GM12878 (cell line): ENCODE results near the gene CSTPP1. TPM values are rescaled to one million over a fixed set of nuclear protein-coding genes. Genes with fewer than 3 reads are reported as not detected.

Experiments
- DPF2 ChIP-seq: fragments of 450-650 bp; IDR thresholded peaks from 2 replicates; pipeline ENCODE4 v1.6.1; 2017; ENCODE audit warnings: mild to moderate bottlenecking
- EP300 ChIP-seq, 2 experiments: fragments of 150-350 bp in 1 of 2; IDR thresholded peaks; 2 replicates each; pipeline ENCODE4 v1.6.1; 2011 to 2012; ENCODE audit warnings: low read depth in 2 of 2, low read length in 2 of 2, borderline replicate concordance in 1 of 2, improper control_type of control experiment in 1 of 2, inconsistent platforms in 1 of 2; ENCODE audit not compliant: control insufficient read depth in 1 of 2
- ETV6 ChIP-seq, 2 experiments: fragments of 450-650 bp in 1 of 2; IDR thresholded peaks in 1 of 2; conservative IDR thresholded peaks in 1 of 2; 2 replicates each; pipeline ENCODE4 v1.6.1; 2014; ENCODE audit warnings: antibody characterized with exemption in 1 of 2, borderline replicate concordance in 1 of 2, low read depth in 1 of 2, mild to moderate bottlenecking in 1 of 2, moderate library complexity in 1 of 2
- HCFC1 ChIP-seq: fragments of 150-350 bp; IDR thresholded peaks from 2 replicates; pipeline ENCODE4 v1.6.1; 2014; ENCODE audit warnings: low read length
- KDM1A ChIP-seq: fragments of 200-600 bp; sonication (generic); IDR thresholded peaks from 2 replicates; pipeline ENCODE4 v1.6.1; 2016; ENCODE audit warnings: borderline replicate concordance
- NFXL1 ChIP-seq: fragments of 450-650 bp; IDR thresholded peaks from 2 replicates; pipeline ENCODE4 v1.6.1; 2017; ENCODE audit warnings: antibody characterized with exemption, mild to moderate bottlenecking, borderline replicate concordance
- NRF1 ChIP-seq: conservative IDR thresholded peaks from 2 replicates; pipeline ENCODE4 v1.6.1; 2011; ENCODE audit warnings: mild to moderate bottlenecking, low read depth, low read length, improper control_type of control experiment
- PAX8 ChIP-seq: fragments of 450-650 bp; IDR thresholded peaks from 2 replicates; pipeline ENCODE4 v1.6.1; 2017; ENCODE audit warnings: mild to moderate bottlenecking, moderate library complexity
- RB1 ChIP-seq: fragments of 450-650 bp; formaldehyde crosslinking; IDR thresholded peaks from 2 replicates; pipeline ENCODE4 v1.6.1; 2017; ENCODE audit warnings: mild to moderate bottlenecking, borderline replicate concordance
- RELA ChIP-seq: fragments of 450-650 bp; IDR thresholded peaks from 2 replicates; pipeline ENCODE4 v1.8.0; 2014; ENCODE audit warnings: borderline replicate concordance; ENCODE audit not compliant: partially characterized antibody
- SMARCA5 ChIP-seq: fragments of 450-650 bp; IDR thresholded peaks from 2 replicates; pipeline ENCODE4 v1.6.1; 2017; ENCODE audit warnings: mild to moderate bottlenecking
- SPI1 ChIP-seq: IDR thresholded peaks from 2 replicates; pipeline ENCODE4 v1.6.1; 2011; ENCODE audit warnings: low read depth, mild to moderate bottlenecking, low read length, moderate library complexity, borderline replicate concordance; ENCODE audit not compliant: insufficient read depth
- TAF1 ChIP-seq: IDR thresholded peaks from 2 replicates; pipeline ENCODE4 v1.6.1; 2011; ENCODE audit warnings: mild to moderate bottlenecking, low read depth, low read length, borderline replicate concordance
- ZBED1 ChIP-seq: IDR thresholded peaks from 2 replicates; pipeline ENCODE4 v1.6.1; 2016; ENCODE audit warnings: borderline replicate concordance
- ZNF384 ChIP-seq: IDR thresholded peaks from 2 replicates; pipeline ENCODE4 v1.6.1; 2012; ENCODE audit warnings: low read depth, mild to moderate bottlenecking, low read length, improper control_type of control experiment, borderline replicate concordance
- ZSCAN29 ChIP-seq: fragments of 450-650 bp; IDR thresholded peaks from 2 replicates; pipeline ENCODE4 v1.6.1; 2017; ENCODE audit warnings: mild to moderate bottlenecking, moderate library complexity
- polyA plus RNA-seq, 11 experiments: library from polyadenylated mRNA; depleted of rRNA in 4 of 11; unstranded in 6 of 11; stranded (reverse) in 5 of 11; fragments of >200 nt; fragmentation: Nextera tagmentation in 4 of 11; fragmentation: Illumina TruSeq in 1 of 11; extraction: Ambion mirVana in 4 of 11; extraction: Trizol in 1 of 11; gene quantifications; 1 replicate in 1 of 11; 2 replicates in 10 of 11; pipeline versions ENCODE4 v1.2.1 to v1.2.3, GENCODE V29; 2011 to 2016; ENCODE audit warnings: inconsistent platforms in 2 of 11, missing spikeins in 2 of 11, low read depth in 1 of 11
- total RNA-seq, 4 experiments: library from RNA; depleted of rRNA in 3 of 4; stranded (reverse); fragments of >200 nt in 3 of 4; fragmentation: Illumina TruSeq in 1 of 4; extraction: Trizol in 1 of 4; gene quantifications; 2 replicates each; pipeline versions ENCODE4 v1.2.1 to v1.2.3, GENCODE V29; 2013 to 2021
- TF ChIP-seq, protein P1 (sequence below): fragments of 450-650 bp; IDR thresholded peaks from 2 replicates; pipeline ENCODE4 v1.6.1; 2017; ENCODE audit warnings: mild to moderate bottlenecking
- TF ChIP-seq, protein P2 (sequence below): IDR thresholded peaks from 2 replicates; pipeline ENCODE4 v1.6.1; 2012; ENCODE audit warnings: low read length, inconsistent platforms
- TF ChIP-seq, protein P3 (sequence below): fragments of 450-650 bp; IDR thresholded peaks from 2 replicates; pipeline ENCODE4 v1.6.1; 2017; ENCODE audit warnings: borderline replicate concordance
- TF ChIP-seq, protein P4 (sequence below): fragments of 450-650 bp; IDR thresholded peaks from 2 replicates; pipeline ENCODE4 v1.6.1; 2016; ENCODE audit warnings: mild to moderate bottlenecking, moderate library complexity, borderline replicate concordance

CSTPP1 gene
- total and polyA plus RNA-seq, 10 of the 15 experiments (the other 5 are each of a cell fraction or from before 2014, with no cell fraction given) = 7.1 to 23.4 (median 17.5) TPM

DNA sequence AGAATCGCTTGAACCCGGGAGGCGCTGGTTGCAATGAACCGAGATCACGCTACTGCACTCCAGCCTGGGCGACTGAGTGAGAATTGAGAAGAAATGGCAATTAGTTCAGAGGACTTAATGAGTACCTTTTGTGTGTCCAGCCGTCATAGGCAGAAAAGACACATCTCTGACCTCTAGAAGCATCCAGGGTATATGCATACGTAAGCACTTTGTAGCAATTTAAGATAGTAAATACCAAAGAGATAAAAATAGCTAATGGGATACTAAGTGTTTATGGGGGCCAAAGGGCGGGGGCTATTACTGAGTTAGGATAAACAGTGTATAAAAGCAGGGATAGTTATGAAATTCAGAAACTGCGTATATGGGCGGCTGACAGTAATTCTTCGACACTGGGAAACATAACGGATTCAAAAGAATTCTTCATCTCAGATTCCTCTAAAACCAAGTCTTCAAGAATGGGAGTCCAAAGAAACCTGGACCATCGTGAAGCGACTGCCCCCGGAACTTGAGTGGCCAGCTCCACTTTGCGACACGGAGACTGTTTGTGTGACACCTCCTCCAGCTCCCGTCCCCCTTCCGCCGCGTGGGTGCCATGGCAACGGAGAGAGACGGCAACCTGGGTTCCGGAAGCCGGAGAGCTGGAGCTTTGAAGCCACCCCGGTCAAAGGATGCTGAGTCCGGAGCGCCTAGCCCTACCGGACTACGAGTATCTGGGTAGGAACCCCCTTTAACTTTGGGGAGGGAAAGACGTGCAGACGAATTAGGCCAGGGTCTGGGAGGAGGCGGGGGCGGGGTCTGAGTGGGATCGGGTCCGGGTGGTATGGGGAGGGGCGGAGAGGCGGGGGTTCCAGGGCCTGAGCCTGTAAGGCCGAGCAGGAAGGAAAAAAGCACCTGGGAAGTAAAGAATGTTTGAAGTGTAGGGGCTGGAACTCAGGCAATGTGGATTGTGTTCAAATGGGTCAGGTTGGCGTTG lies at the start of gene CSTPP1 (continued):
- TF ChIP-seq, protein P1, sequence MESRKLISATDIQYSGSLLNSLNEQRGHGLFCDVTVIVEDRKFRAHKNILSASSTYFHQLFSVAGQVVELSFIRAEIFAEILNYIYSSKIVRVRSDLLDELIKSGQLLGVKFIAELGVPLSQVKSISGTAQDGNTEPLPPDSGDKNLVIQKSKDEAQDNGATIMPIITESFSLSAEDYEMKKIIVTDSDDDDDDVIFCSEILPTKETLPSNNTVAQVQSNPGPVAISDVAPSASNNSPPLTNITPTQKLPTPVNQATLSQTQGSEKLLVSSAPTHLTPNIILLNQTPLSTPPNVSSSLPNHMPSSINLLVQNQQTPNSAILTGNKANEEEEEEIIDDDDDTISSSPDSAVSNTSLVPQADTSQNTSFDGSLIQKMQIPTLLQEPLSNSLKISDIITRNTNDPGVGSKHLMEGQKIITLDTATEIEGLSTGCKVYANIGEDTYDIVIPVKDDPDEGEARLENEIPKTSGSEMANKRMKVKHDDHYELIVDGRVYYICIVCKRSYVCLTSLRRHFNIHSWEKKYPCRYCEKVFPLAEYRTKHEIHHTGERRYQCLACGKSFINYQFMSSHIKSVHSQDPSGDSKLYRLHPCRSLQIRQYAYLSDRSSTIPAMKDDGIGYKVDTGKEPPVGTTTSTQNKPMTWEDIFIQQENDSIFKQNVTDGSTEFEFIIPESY = no peak
- TF ChIP-seq SPI1 = no peak
- no peak for TF ChIP-seq ZNF384
- no peak for TF ChIP-seq ZSCAN29
- TF ChIP-seq TAF1 = peak; percentile 77; the same call in 1 of the 2 replicates
- TF ChIP-seq ETV6 (conservative IDR thresholded peaks at IDR 0.05 in 1 of 2, IDR thresholded peaks at IDR 0.05 in 1 of 2; ENCODE audit: borderline replicate concordance in 1 of 2, low read depth in 1 of 2) = no peak
- TF ChIP-seq NFXL1 = no peak
- TF ChIP-seq KDM1A = no peak
- peak; percentile 79 for TF ChIP-seq SMARCA5
- TF ChIP-seq PAX8 = peak; percentile 63; the same call in 1 of the 2 replicates
- TF ChIP-seq DPF2 = no peak
- TF ChIP-seq RB1 = peak; percentile 60; the same call in 1 of the 2 replicates
- peak; percentile 66 for TF ChIP-seq RELA
- TF ChIP-seq ZBED1 = no peak
- TF ChIP-seq, protein P2, sequence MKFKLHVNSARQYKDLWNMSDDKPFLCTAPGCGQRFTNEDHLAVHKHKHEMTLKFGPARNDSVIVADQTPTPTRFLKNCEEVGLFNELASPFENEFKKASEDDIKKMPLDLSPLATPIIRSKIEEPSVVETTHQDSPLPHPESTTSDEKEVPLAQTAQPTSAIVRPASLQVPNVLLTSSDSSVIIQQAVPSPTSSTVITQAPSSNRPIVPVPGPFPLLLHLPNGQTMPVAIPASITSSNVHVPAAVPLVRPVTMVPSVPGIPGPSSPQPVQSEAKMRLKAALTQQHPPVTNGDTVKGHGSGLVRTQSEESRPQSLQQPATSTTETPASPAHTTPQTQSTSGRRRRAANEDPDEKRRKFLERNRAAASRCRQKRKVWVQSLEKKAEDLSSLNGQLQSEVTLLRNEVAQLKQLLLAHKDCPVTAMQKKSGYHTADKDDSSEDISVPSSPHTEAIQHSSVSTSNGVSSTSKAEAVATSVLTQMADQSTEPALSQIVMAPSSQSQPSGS = no peak
- TF ChIP-seq NRF1 = no peak
- TF ChIP-seq, protein P3, sequence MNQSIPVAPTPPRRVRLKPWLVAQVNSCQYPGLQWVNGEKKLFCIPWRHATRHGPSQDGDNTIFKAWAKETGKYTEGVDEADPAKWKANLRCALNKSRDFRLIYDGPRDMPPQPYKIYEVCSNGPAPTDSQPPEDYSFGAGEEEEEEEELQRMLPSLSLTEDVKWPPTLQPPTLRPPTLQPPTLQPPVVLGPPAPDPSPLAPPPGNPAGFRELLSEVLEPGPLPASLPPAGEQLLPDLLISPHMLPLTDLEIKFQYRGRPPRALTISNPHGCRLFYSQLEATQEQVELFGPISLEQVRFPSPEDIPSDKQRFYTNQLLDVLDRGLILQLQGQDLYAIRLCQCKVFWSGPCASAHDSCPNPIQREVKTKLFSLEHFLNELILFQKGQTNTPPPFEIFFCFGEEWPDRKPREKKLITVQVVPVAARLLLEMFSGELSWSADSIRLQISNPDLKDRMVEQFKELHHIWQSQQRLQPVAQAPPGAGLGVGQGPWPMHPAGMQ = no peak
- TF ChIP-seq HCFC1 = peak; percentile 86
- TF ChIP-seq EP300 (IDR thresholded peaks at IDR 0.05; ENCODE audit: borderline replicate concordance in 1 of 2, control insufficient read depth in 1 of 2, low read depth in 2 of 2, low read length in 2 of 2) = no peak
- TF ChIP-seq, protein P4, sequence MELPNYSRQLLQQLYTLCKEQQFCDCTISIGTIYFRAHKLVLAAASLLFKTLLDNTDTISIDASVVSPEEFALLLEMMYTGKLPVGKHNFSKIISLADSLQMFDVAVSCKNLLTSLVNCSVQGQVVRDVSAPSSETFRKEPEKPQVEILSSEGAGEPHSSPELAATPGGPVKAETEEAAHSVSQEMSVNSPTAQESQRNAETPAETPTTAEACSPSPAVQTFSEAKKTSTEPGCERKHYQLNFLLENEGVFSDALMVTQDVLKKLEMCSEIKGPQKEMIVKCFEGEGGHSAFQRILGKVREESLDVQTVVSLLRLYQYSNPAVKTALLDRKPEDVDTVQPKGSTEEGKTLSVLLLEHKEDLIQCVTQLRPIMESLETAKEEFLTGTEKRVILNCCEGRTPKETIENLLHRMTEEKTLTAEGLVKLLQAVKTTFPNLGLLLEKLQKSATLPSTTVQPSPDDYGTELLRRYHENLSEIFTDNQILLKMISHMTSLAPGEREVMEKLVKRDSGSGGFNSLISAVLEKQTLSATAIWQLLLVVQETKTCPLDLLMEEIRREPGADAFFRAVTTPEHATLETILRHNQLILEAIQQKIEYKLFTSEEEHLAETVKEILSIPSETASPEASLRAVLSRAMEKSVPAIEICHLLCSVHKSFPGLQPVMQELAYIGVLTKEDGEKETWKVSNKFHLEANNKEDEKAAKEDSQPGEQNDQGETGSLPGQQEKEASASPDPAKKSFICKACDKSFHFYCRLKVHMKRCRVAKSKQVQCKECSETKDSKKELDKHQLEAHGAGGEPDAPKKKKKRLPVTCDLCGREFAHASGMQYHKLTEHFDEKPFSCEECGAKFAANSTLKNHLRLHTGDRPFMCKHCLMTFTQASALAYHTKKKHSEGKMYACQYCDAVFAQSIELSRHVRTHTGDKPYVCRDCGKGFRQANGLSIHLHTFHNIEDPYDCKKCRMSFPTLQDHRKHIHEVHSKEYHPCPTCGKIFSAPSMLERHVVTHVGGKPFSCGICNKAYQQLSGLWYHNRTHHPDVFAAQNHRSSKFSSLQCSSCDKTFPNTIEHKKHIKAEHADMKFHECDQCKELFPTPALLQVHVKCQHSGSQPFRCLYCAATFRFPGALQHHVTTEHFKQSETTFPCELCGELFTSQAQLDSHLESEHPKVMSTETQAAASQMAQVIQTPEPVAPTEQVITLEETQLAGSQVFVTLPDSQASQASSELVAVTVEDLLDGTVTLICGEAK = peak; percentile 98
